ENCODE data around the gene KRTAP10-12.
"Not testable (repeated sequence)": the region's sequence is repeated elsewhere in the genome, so short reads cannot be mapped to it uniquely, and the experiment has no call there.

Gene KRTAP10-12

DNA sequence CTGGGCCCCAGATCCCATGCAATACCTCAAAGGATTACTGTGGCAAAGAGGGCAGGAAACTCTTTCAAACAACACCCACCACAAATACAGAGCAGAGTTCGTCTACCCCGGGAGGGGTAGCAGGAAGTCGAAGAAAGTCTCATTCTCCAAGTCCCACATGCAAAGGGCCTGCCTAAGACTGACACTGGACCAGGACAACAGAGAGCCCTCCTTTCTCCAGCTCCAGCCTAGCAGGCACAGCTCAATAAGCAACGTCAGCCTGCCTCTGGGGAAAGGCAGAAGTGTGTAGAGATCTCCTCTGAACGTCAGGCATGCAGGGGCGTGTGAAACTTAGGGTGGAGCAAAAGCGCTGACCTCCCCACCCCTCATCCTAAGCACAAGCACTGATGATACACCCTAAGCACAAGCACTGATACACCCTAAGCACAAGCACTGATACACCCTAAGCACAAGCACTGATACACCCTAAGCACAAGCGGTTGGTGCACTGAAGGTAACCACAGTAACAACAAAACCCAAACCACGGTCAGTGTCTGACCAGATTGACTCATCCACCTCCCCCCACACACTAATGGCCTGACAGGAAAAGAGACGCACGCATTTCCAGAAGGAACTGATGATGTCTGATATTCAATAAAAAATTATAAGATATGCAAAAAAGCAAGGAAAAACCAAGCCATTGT lies 37.9 kb upstream of the KRTAP10-12 start:
- Histone ChIP-seq H3K9me2 (replicated peaks; ENCODE audit: insufficient read depth, low read length) (no peaks in the 10 kb centered on the region), H3F3A (ENCODE audit: insufficient read depth, low read length) (no peaks in the 10 kb centered on the region), H3K9ac (ENCODE audit: low read length) (no peak overlapping the region), H3K36me3 (replicated peaks; ENCODE audit: insufficient read depth, low read length) (no peaks in the 10 kb centered on the region), H3K4me2 (ENCODE audit: low read depth, low read length) (no peak overlapping the region), H4K20me1 (ENCODE audit: insufficient read depth, low read length) (no peaks in the 10 kb centered on the region), H3K9me3 (replicated peaks; ENCODE audit: insufficient read depth, low read length) (no peaks in the 10 kb centered on the region), H3K4me3 (ENCODE audit: low read length) (no peak overlapping the region), H3K79me2 (ENCODE audit: low read length) (no peaks in the 10 kb centered on the region), H3K4me1 (ENCODE audit: low read length) (no peaks in the 10 kb centered on the region), H3K27me3 (replicated peaks; ENCODE audit: insufficient read depth, low read length) (peaks cover 78% of the 10 kb centered on the region), H2AFZ (ENCODE audit: low read length) (no peak overlapping the region), H3K27ac (ENCODE audit: low read length) (no peak overlapping the region)
- TF ChIP-seq EZH2 (optimal IDR thresholded peaks at IDR 0.05; ENCODE audit: low read depth, low read length) (no peak), EZH2phosphoT487 (IDR thresholded peaks at IDR 0.05; ENCODE audit: low read length) (no peak), CTCF (IDR thresholded peaks at IDR 0.05; ENCODE audit: low read length) (no peak)
- DNase-seq = no peak

- not testable (repeated sequence) for H3K9ac ChIP-seq (ENCODE audit: low read length); H3K4me2 ChIP-seq (ENCODE audit: low read depth, low read length); H3K4me1 ChIP-seq (ENCODE audit: low read length); H3F3A ChIP-seq (ENCODE audit: insufficient read depth, low read length); H3K9me2 ChIP-seq (replicated peaks; ENCODE audit: insufficient read depth, low read length); H3K36me3 ChIP-seq (replicated peaks; ENCODE audit: insufficient read depth, low read length); DNase-seq; H3K4me3 ChIP-seq (ENCODE audit: low read length); H4K20me1 ChIP-seq (ENCODE audit: insufficient read depth, low read length); H2AFZ ChIP-seq (ENCODE audit: low read length); H3K27ac ChIP-seq (ENCODE audit: low read length); H3K9me3 ChIP-seq (replicated peaks; ENCODE audit: insufficient read depth, low read length); H3K79me2 ChIP-seq (ENCODE audit: low read length)
- peaks cover 86% of the 10 kb centered on the region for H3K27me3 ChIP-seq (replicated peaks; ENCODE audit: insufficient read depth, low read length)
Observed at GRCh38 chr21:44661567-44661966, 35.4 kb upstream of the KRTAP10-12 start.

GRCh38 chr21:44664691-44665090 lies 32.3 kb upstream of the KRTAP10-12 start:
- Histone ChIP-seq H3K9me2 (replicated peaks; ENCODE audit: insufficient read depth, low read length) (no peaks in the 10 kb centered on the region), H4K20me1 (ENCODE audit: insufficient read depth, low read length) (no peaks in the 10 kb centered on the region), H2AFZ (ENCODE audit: low read length) (no peak overlapping the region), H3K4me1 (ENCODE audit: low read length) (no peaks in the 10 kb centered on the region), H3K27ac (ENCODE audit: low read length) (no peak overlapping the region), H3K4me2 (ENCODE audit: low read depth, low read length) (no peak overlapping the region), H3K9me3 (replicated peaks; ENCODE audit: insufficient read depth, low read length) (no peaks in the 10 kb centered on the region), H3K36me3 (replicated peaks; ENCODE audit: insufficient read depth, low read length) (no peaks in the 10 kb centered on the region), H3K27me3 (replicated peaks; ENCODE audit: insufficient read depth, low read length) (peaks cover 89% of the 10 kb centered on the region), H3K9ac (ENCODE audit: low read length) (no peak overlapping the region), H3K4me3 (ENCODE audit: low read length) (no peak overlapping the region), H3K79me2 (ENCODE audit: low read length) (no peaks in the 10 kb centered on the region), H3F3A (ENCODE audit: insufficient read depth, low read length) (no peaks in the 10 kb centered on the region)
- TF ChIP-seq EZH2 (optimal IDR thresholded peaks at IDR 0.05; ENCODE audit: low read depth, low read length) (no peak), CTCF (IDR thresholded peaks at IDR 0.05; ENCODE audit: low read length) (no peak), EZH2phosphoT487 (IDR thresholded peaks at IDR 0.05; ENCODE audit: low read length) (no peak)
- DNase-seq = no peak
